GM23248 (cell line): ENCODE measurements around the gene ATP1A2.

Experiments used
- EZH2 ChIP-seq: fragments of 200-600 bp; sonication (generic); IDR thresholded peaks from 2 replicates; pipeline ENCODE4 v1.6.1; 2018; ENCODE audit warnings: antibody characterized with exemption, mild to moderate bottlenecking; ENCODE audit not compliant: insufficient read depth, poor library complexity, severe bottlenecking
- EZH2phosphoT487 ChIP-seq: fragments of 200-600 bp; sonication (generic); IDR thresholded peaks from 2 replicates; pipeline ENCODE4 v1.6.1; 2018; ENCODE audit warnings: antibody characterized with exemption, moderate library complexity, mild to moderate bottlenecking, low read depth; ENCODE audit not compliant: insufficient read depth

DNA sequence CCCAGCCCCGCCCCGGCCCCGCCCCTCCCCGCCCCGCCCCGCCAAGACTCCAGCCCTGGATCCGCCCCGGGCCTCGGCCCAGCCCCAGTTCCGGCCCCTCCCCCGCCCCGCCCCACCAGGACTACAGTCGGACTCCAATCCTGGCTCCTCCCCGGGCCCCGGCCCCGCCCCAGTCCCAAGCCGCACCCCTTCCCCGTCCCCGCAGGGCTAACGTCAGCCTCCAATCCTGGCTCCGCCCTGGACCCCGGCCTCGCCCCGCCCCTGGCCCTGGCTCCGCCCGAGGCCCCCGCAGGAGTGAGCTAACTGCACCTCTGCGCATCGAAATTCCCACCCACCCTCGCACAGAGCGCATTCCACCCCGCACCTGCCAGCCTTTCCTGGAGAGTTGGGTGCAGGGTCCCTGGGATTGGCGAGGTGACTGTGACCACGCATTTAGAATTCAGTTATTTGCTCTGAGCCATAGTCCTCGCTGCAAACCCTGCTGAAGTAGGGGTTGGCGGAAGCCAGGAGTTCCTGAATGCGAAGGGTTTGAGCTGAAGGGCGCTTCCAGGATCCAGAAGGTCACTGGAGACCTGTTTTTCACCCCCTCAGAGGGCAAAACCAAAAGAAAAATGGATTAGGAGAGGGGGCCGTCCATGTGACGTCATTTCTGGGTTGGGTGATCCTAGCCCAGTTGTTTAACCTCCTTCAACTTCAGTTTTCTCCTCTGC, 16.6 kb upstream of the ATP1A2 start:
- TF ChIP-seq EZH2 = no peak
- TF ChIP-seq EZH2phosphoT487 = no peak
